Stimulated activated CD4-positive, alpha-beta T cell treated with anti-CD3 and anti-CD28 coated beads, Interleukin-12 subunit alpha, Interleukin-12 subunit beta, amount 100 ng/mL, for 4 hours (primary cell): ENCODE results near the gene IGFL1.
"Not testable (repeated sequence)": the region's sequence is repeated elsewhere in the genome, so short reads cannot be mapped to it uniquely, and the experiment has no call there.

Experiments used
- DNase-seq: peaks from one replicate; pipeline ENCODE4 v3.0.0-alpha.2; 2020

Gene IGFL1

GRCh38 chr19:46226438-46226973 lies 3.0 kb upstream of the IGFL1 start:
- no peak for DNase-seq

- DNase-seq, result no peak
Measured at GRCh38 chr19:46232029-46232428, 2.5 kb downstream of the IGFL1 start.

- no peak for DNase-seq
Measured at GRCh38 chr19:46232468-46232867, 2.9 kb downstream of the IGFL1 start.

GRCh38 chr19:46232938-46233621 lies 3.5 kb downstream of the IGFL1 start:
- no peak for DNase-seq

GRCh38 chr19:46233871-46234270 lies 4.3 kb downstream of the IGFL1 start:
- DNase-seq, result not testable (repeated sequence)

- not testable (repeated sequence) for DNase-seq
Measured at GRCh38 chr19:46238141-46238540, 8.6 kb downstream of the IGFL1 start.

- DNase-seq, result no peak
Measured at GRCh38 chr19:46239193-46240024, 9.9 kb downstream of the IGFL1 start.

- DNase-seq, result no peak
Measured at GRCh38 chr19:46240693-46241092, 11.2 kb downstream of the IGFL1 start.

GRCh38 chr19:46241626-46242025 lies 12.1 kb downstream of the IGFL1 start:
- no peak for DNase-seq

GRCh38 chr19:46243081-46243654 lies 13.6 kb downstream of the IGFL1 start:
- not testable (repeated sequence) for DNase-seq

GRCh38 chr19:46250076-46250735 lies 20.7 kb downstream of the IGFL1 start:
- DNase-seq, result no peak

- DNase-seq, result no peak
Measured at GRCh38 chr19:46251416-46251815, 21.9 kb downstream of the IGFL1 start.

- DNase-seq, result no peak
Measured at GRCh38 chr19:46254776-46255175, 25.2 kb downstream of the IGFL1 start.

- no peak for DNase-seq
Measured at GRCh38 chr19:46256855-46257254, 27.3 kb downstream of the IGFL1 start.

- not testable (repeated sequence) for DNase-seq
Measured at GRCh38 chr19:46261501-46261900, 32.0 kb downstream of the IGFL1 start.

- DNase-seq, result peak; percentile 20
Measured at GRCh38 chr19:46262684-46263296, 33.2 kb downstream of the IGFL1 start.

GRCh38 chr19:46264801-46265200 lies 35.3 kb downstream of the IGFL1 start:
- not testable (repeated sequence) for DNase-seq

- peak; percentile 51 for DNase-seq
Measured at GRCh38 chr19:46265217-46265828, 35.8 kb downstream of the IGFL1 start.

- DNase-seq, result no peak
Measured at GRCh38 chr19:46269101-46269500, 39.6 kb downstream of the IGFL1 start.

- DNase-seq, result no peak
Measured at GRCh38 chr19:46270521-46271256, 41.1 kb downstream of the IGFL1 start.

- DNase-seq, result no peak
Measured at GRCh38 chr19:46271481-46272197, 42.1 kb downstream of the IGFL1 start.
